H1 (cell line): ENCODE measurements around the gene LIPT2. TPM values are rescaled to one million over a fixed set of nuclear protein-coding genes. Genes with fewer than 3 reads are reported as not detected.

Source experiments
- CTCF ChIA-PET: fragments of 300-600 bp; sonication (Branson Sonifier 250); formaldehyde crosslinking; loops from one replicate; lab custom pipeline; 2021; ENCODE audit not compliant: partially characterized antibody; lab: Charles Lee
- POLR2A ChIA-PET: fragments of 300-600 bp; sonication (Branson Sonifier 250); formaldehyde crosslinking; loops from one replicate; lab custom pipeline; 2021; ENCODE audit warnings: inconsistent platforms; ENCODE audit not compliant: partially characterized antibody; lab: Charles Lee
- DNase-seq, 2 experiments: peaks; one replicate each; pipeline versions ENCODE4 v3.0.0 to v3.0.0-alpha.2; 2010 to 2022; ENCODE audit warnings: low spot score in 2 of 2, low read depth in 1 of 2, mixed read lengths in 1 of 2
- FAIRE-seq: peaks from 2 replicates; lab custom pipeline; 2011; peaks lifted over from hg19 to GRCh38; lab: Jason Lieb, UNC
- H2AFZ ChIP-seq: 2 replicates; pipeline ENCODE4 v1.8.1; 2012; ENCODE audit warnings: low read length, inconsistent platforms
- H2AK5ac ChIP-seq: 2 replicates; pipeline ENCODE4 v1.6.1; 2013; ENCODE audit warnings: low read depth, low read length
- H2BK120ac ChIP-seq: replicated peaks from 2 replicates; pipeline ENCODE3; 2013; ENCODE audit warnings: low read depth, low read length, inconsistent platforms
- H2BK12ac ChIP-seq: 2 replicates; pipeline ENCODE4 v1.6.1; 2013; ENCODE audit warnings: low read depth, low read length
- H2BK15ac ChIP-seq: 2 replicates; pipeline ENCODE4 v1.6.1; 2013; ENCODE audit warnings: low read length
- H2BK20ac ChIP-seq: 2 replicates; pipeline ENCODE4 v1.6.1; 2013; ENCODE audit warnings: low read length
- H2BK5ac ChIP-seq: 2 replicates; pipeline ENCODE4 v1.6.1; 2013; ENCODE audit warnings: low read depth, low read length
- H3K14ac ChIP-seq: 2 replicates; pipeline ENCODE4 v1.6.1; 2013; ENCODE audit warnings: inconsistent platforms; ENCODE audit not compliant: insufficient read length
- H3K18ac ChIP-seq: 2 replicates; pipeline ENCODE4 v1.6.1; 2013; ENCODE audit warnings: low read length; ENCODE audit errors: extremely low read depth
- H3K23ac ChIP-seq: 2 replicates; pipeline ENCODE4 v1.6.1; 2013; ENCODE audit warnings: inconsistent platforms; ENCODE audit not compliant: insufficient read length
- H3K23me2 ChIP-seq: 2 replicates; pipeline ENCODE4 v1.6.1; 2013; ENCODE audit warnings: low read depth, low read length
- H3K27ac ChIP-seq: 2 replicates; pipeline ENCODE4 v1.6.1; 2011; ENCODE audit warnings: low read depth, low read length, inconsistent platforms
- H3K27me3 ChIP-seq, 4 experiments: replicated peaks in 1 of 4; 1 replicate in 1 of 4; 2 replicates in 3 of 4; pipeline versions ENCODE4 v1.6.1 to v1.8.1; 2011 to 2013; ENCODE audit warnings: low read length in 3 of 4, mild to moderate bottlenecking in 3 of 4, inconsistent platforms in 2 of 4, mixed read lengths in 2 of 4, moderate library complexity in 1 of 4; ENCODE audit not compliant: control insufficient read depth in 3 of 4, insufficient read depth in 3 of 4; ENCODE audit errors: extremely low read depth in 1 of 4
- H3K36me3 ChIP-seq, 4 experiments: 2 replicates each; pipeline versions ENCODE4 v1.6.1 to v1.8.1; 2011 to 2013; ENCODE audit warnings: mild to moderate bottlenecking in 4 of 4, low read length in 3 of 4, moderate library complexity in 2 of 4, control low read depth in 1 of 4, inconsistent platforms in 1 of 4; ENCODE audit not compliant: insufficient read depth in 4 of 4, control insufficient read depth in 2 of 4
- H3K4ac ChIP-seq: replicated peaks from 2 replicates; pipeline ENCODE3; 2013; ENCODE audit warnings: low read length, low read depth, mixed read lengths, inconsistent platforms; ENCODE audit not compliant: insufficient read length
- H3K4me1 ChIP-seq, 4 experiments: replicated peaks in 1 of 4; 1 replicate in 1 of 4; 2 replicates in 3 of 4; pipeline versions ENCODE4 v1.6.1 to v1.8.1; 2011 to 2013; ENCODE audit warnings: low read length in 3 of 4, inconsistent platforms in 2 of 4, mixed read lengths in 1 of 4; ENCODE audit not compliant: insufficient read depth in 4 of 4, control insufficient read depth in 3 of 4
- H3K4me2 ChIP-seq, 2 experiments: 2 replicates each; pipeline versions ENCODE4 v1.6.1 to v1.8.1; 2011 to 2013; ENCODE audit warnings: low read depth in 2 of 2, low read length in 2 of 2, control low read depth in 1 of 2, inconsistent platforms in 1 of 2, mild to moderate bottlenecking in 1 of 2; ENCODE audit not compliant: insufficient read depth in 1 of 2
- H3K4me3 ChIP-seq, 4 experiments: fragments of 200-600, 300-600 bp in 1 of 4; sonication (generic), shearing (Covaris generic), sonication (Bioruptor Twin) in 1 of 4; 2 replicates each; pipeline versions ENCODE4 v1.5.1 to v1.8.1; 2011 to 2016; ENCODE audit warnings: low read length in 4 of 4, low read depth in 3 of 4, control low read depth in 2 of 4, inconsistent platforms in 2 of 4, mild to moderate bottlenecking in 2 of 4, mixed read lengths in 1 of 4, moderate library complexity in 1 of 4; ENCODE audit not compliant: insufficient read depth in 2 of 4; ENCODE audit errors: extremely low read depth in 1 of 4
- H3K56ac ChIP-seq: replicated peaks from 2 replicates; pipeline ENCODE3; 2013; ENCODE audit warnings: low read depth, mild to moderate bottlenecking, mixed read lengths, low read length, inconsistent platforms; ENCODE audit not compliant: insufficient read length
- H3K79me1 ChIP-seq: 2 replicates; pipeline ENCODE4 v1.6.1; 2013; ENCODE audit warnings: low read depth, low read length, control low read depth
- H3K79me2 ChIP-seq, 2 experiments: 2 replicates each; pipeline versions ENCODE4 v1.6.1 to v1.8.1; 2012 to 2013; ENCODE audit warnings: low read length in 2 of 2, mild to moderate bottlenecking in 2 of 2, inconsistent platforms in 1 of 2; ENCODE audit not compliant: insufficient read depth in 2 of 2, control insufficient read depth in 1 of 2
- H3K9ac ChIP-seq, 4 experiments: replicated peaks in 1 of 4; 1 replicate in 1 of 4; 2 replicates in 3 of 4; pipeline versions ENCODE4 v1.6.1 to v1.8.1; 2011 to 2013; ENCODE audit warnings: low read depth in 3 of 4, low read length in 3 of 4, control low read depth in 2 of 4, mild to moderate bottlenecking in 2 of 4, moderate library complexity in 2 of 4, inconsistent platforms in 1 of 4; ENCODE audit errors: extremely low read depth in 1 of 4
- H3K9me3 ChIP-seq, 2 experiments: 2 replicates each; pipeline versions ENCODE4 v1.6.1 to v1.8.1; 2012 to 2013; ENCODE audit warnings: mild to moderate bottlenecking in 2 of 2, moderate library complexity in 2 of 2, control low read depth in 1 of 2, inconsistent platforms in 1 of 2, low read depth in 1 of 2, low read length in 1 of 2, mixed read lengths in 1 of 2; ENCODE audit not compliant: insufficient read depth in 2 of 2
- H4K20me1 ChIP-seq, 2 experiments: replicated peaks in 1 of 2; 2 replicates each; pipeline versions ENCODE3 to v1.8.1; 2011 to 2013; ENCODE audit warnings: inconsistent platforms in 2 of 2, low read length in 2 of 2, mild to moderate bottlenecking in 1 of 2; ENCODE audit not compliant: insufficient read depth in 2 of 2, control insufficient read depth in 1 of 2
- H4K5ac ChIP-seq: 2 replicates; pipeline ENCODE4 v1.6.1; 2013; ENCODE audit warnings: low read length, low read depth, mixed read lengths, inconsistent platforms; ENCODE audit not compliant: insufficient read length
- H4K8ac ChIP-seq: 2 replicates; pipeline ENCODE4 v1.8.0; 2013; ENCODE audit warnings: mild to moderate bottlenecking, moderate library complexity, low read length, inconsistent platforms; ENCODE audit not compliant: insufficient read depth; ENCODE audit errors: extremely low read depth
- H4K91ac ChIP-seq: replicated peaks from 2 replicates; pipeline ENCODE3; 2013; ENCODE audit warnings: low read length, mixed read lengths, inconsistent platforms; ENCODE audit not compliant: insufficient read length
- BRCA1 ChIP-seq: IDR thresholded peaks from 2 replicates; pipeline ENCODE4 v1.6.1; 2012; ENCODE audit warnings: low read depth, low read length, improper control_type of control experiment
- CREB1 ChIP-seq: IDR thresholded peaks from 2 replicates; pipeline ENCODE4 v1.6.1; 2012; ENCODE audit warnings: inconsistent platforms
- CTBP2 ChIP-seq: IDR thresholded peaks from 2 replicates; pipeline ENCODE4 v1.7.0; 2011; ENCODE audit warnings: borderline replicate concordance, mild to moderate bottlenecking, moderate library complexity, mixed read lengths, low read length; ENCODE audit not compliant: insufficient read depth, insufficient read length
- FOSL1 ChIP-seq: IDR thresholded peaks from 2 replicates; pipeline ENCODE4 v1.6.1; 2011; ENCODE audit warnings: mild to moderate bottlenecking, low read depth, low read length, moderate library complexity; ENCODE audit not compliant: insufficient read depth
- JUN ChIP-seq: IDR thresholded peaks from 2 replicates; pipeline ENCODE4 v1.6.1; 2011; ENCODE audit warnings: low read depth, mild to moderate bottlenecking, improper control_type of control experiment, low read length
- KDM5A ChIP-seq: fragments of 200-600 bp; IDR thresholded peaks from 2 replicates; pipeline ENCODE4 v1.7.1; 2012; ENCODE audit warnings: mild to moderate bottlenecking, low read length, inconsistent platforms, mixed read lengths
- MAFK ChIP-seq: IDR thresholded peaks from 2 replicates; pipeline ENCODE4 v1.6.1; 2012; ENCODE audit warnings: low read depth, mild to moderate bottlenecking, improper control_type of control experiment, low read length
- NRF1 ChIP-seq: IDR thresholded peaks from 2 replicates; pipeline ENCODE4 v1.6.1; 2011; ENCODE audit warnings: mild to moderate bottlenecking, low read depth, low read length, improper control_type of control experiment
- POLR2AphosphoS5 ChIP-seq: IDR thresholded peaks from 2 replicates; pipeline ENCODE4 v1.6.1; 2011; ENCODE audit warnings: low read depth, low read length
- SAP30 ChIP-seq: fragments of 300-600 bp; sonication (generic); IDR thresholded peaks from 2 replicates; pipeline ENCODE4 v1.7.1; 2012; ENCODE audit warnings: low read length, moderate library complexity, mild to moderate bottlenecking, inconsistent platforms; ENCODE audit not compliant: insufficient read depth, insufficient replicate concordance
- SIN3A ChIP-seq, 2 experiments: IDR thresholded peaks in 1 of 2; conservative IDR thresholded peaks in 1 of 2; 2 replicates each; pipeline ENCODE4 v1.6.1; 2011 to 2012; ENCODE audit warnings: low read length in 2 of 2, improper control_type of control experiment in 1 of 2, low read depth in 1 of 2, mild to moderate bottlenecking in 1 of 2
- SIX5 ChIP-seq: IDR thresholded peaks from 2 replicates; pipeline ENCODE4 v1.6.1; 2011; ENCODE audit warnings: mild to moderate bottlenecking, low read depth, low read length
- YY1 ChIP-seq: IDR thresholded peaks from 2 replicates; pipeline ENCODE4 v1.6.1; 2011; ENCODE audit warnings: low read depth, mild to moderate bottlenecking, low read length
- WGBS, 2 experiments: shearing (Covaris generic) in 1 of 2; methylation state at CpG; one replicate each; pipeline versions ENCODE4 v1.1.6 to v1.1.7; 2013 to 2015; ENCODE audit warnings: low lambda C conversion rate in 2 of 2, mixed read lengths in 2 of 2, inconsistent platforms in 1 of 2, low coverage in 1 of 2, missing lambda C conversion rate in 1 of 2; ENCODE audit not compliant: insufficient replicate concordance in 2 of 2, insufficient coverage in 1 of 2, insufficient read length in 1 of 2; ENCODE audit errors: extremely low coverage in 1 of 2, missing lambda C conversion rate in 1 of 2; 5-methylcytosine and 5-hydroxymethylcytosine counted together
- polyA plus RNA-seq, 7 experiments: library from polyadenylated mRNA; depleted of rRNA in 3 of 7; stranded (reverse) in 5 of 7; unstranded in 2 of 7; fragments of >200 nt in 5 of 7; fragments of 200-250 nt in 2 of 7; gene quantifications; 1 replicate in 5 of 7; 2 replicates in 1 of 7; 4 replicates in 1 of 7; pipeline versions ENCODE4 v1.2.1 to v1.2.3, GENCODE V29; 2011 to 2013; ENCODE audit warnings: missing spikeins in 2 of 7, mixed read lengths in 2 of 7
- total RNA-seq: library from RNA; stranded (reverse); fragmentation: NEBNext Ultra II Directional; extraction: Animal tissue kit (Norgen Biotek cat#: 25700); gene quantifications from 2 replicates; pipeline ENCODE4 v1.2.1, GENCODE V29; 2021
- TF ChIP-seq, protein P1 (sequence below): IDR thresholded peaks from 2 replicates; pipeline ENCODE4 v1.6.1; 2011; ENCODE audit warnings: low read length, improper control_type of control experiment

The LIPT2 gene
- total and polyA plus RNA-seq, 2 of the 8 experiments (the other 6 are each of a cell fraction or from before 2014, with no cell fraction given): 6.4 to 16.7 TPM

DNA sequence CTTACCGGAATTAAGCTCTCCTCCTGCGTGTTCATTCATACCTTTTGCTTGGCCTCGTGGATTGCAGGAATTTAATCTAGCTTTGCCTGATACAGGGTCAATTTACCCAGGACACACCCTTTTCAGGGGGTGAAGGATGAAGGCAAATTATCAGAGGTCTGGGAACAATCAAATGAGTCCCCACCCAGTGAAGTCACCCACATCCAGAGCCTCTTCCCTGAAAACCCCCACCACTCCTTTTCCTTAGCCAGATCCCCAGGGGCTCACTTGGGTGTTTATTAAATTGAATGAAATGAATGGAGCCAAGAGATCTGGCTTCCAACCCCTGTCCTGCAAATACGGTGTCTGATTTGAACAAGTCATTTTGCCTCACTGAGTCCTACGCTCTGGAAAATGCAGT, 31.0 kb upstream of the LIPT2 start:
- H3K27ac ChIP-seq: no peak overlapping the region
- no peak overlapping the region for H3K18ac ChIP-seq
- no peak overlapping the region for H2BK12ac ChIP-seq
- no peak overlapping the region for H2AK5ac ChIP-seq
- H2BK120ac ChIP-seq: no peak overlapping the region
- ChIA-PET POLR2A (no interaction called here), CTCF (interaction anchor here (0.7 to 1.8 kb wide), 2 partner anchors 14 to 46 kb away, joined by 3 to 5 read pairs; no protein-coding TSS in a partner anchor)
- H3K4me3 ChIP-seq: no peak overlapping the region
- no peaks in the 10 kb centered on the region for H3K79me1 ChIP-seq
- no peak overlapping the region for H4K91ac ChIP-seq
- H2AFZ ChIP-seq: peak overlapping the region; percentile 81; the same call in 1 of the 2 replicates
- no peak overlapping the region for H3K14ac ChIP-seq
- H2BK15ac ChIP-seq: no peak overlapping the region
- peak overlapping the region in 1 of 4 experiments; percentile 8; a peak in 1 of 7 replicates for H3K9ac ChIP-seq
- H3K4ac ChIP-seq: no peak overlapping the region
- H3K4me1 ChIP-seq: no peaks in the 10 kb centered on the region
- 91% methylated on average over 5 of the region's 5 CpGs; no CpG with 5 or more reads in 1 of the 2 experiments for WGBS, 2 experiments
- no peak overlapping the region for H2BK20ac ChIP-seq
- no peaks in the 10 kb centered on the region for H3K9me3 ChIP-seq
- H3K79me2 ChIP-seq: no peaks in the 10 kb centered on the region
- no peak overlapping the region for H3K56ac ChIP-seq
- no peak overlapping the region for H2BK5ac ChIP-seq
- peaks cover 2% of the 10 kb centered on the region; the same call in 1 of the 2 replicates for H3K23me2 ChIP-seq
- no peaks in the 10 kb centered on the region for H3K36me3 ChIP-seq
- H3K4me2 ChIP-seq: no peak overlapping the region
- no peak for DNase-seq
- H3K27me3 ChIP-seq: no peaks in the 10 kb centered on the region
- H3K23ac ChIP-seq: no peak overlapping the region
- H4K5ac ChIP-seq: no peak overlapping the region
- no peak overlapping the region for H4K8ac ChIP-seq
- H4K20me1 ChIP-seq: no peaks in the 10 kb centered on the region
- FAIRE-seq: no peak
- TF ChIP-seq KDM5A (no peak), YY1 (no peak), NRF1 (no peak), CREB1 (no peak), SIX5 (no peak), MAFK (no peak), CTBP2 (no peak), FOSL1 (no peak), POLR2AphosphoS5 (no peak), JUN (no peak), SAP30 (no peak), SIN3A (conservative IDR thresholded peaks at IDR 0.05 in 1 of 2, IDR thresholded peaks at IDR 0.05 in 1 of 2; ENCODE audit: low read depth in 1 of 2, low read length in 2 of 2) (no peak), BRCA1 (no peak)
- TF ChIP-seq, protein P1, sequence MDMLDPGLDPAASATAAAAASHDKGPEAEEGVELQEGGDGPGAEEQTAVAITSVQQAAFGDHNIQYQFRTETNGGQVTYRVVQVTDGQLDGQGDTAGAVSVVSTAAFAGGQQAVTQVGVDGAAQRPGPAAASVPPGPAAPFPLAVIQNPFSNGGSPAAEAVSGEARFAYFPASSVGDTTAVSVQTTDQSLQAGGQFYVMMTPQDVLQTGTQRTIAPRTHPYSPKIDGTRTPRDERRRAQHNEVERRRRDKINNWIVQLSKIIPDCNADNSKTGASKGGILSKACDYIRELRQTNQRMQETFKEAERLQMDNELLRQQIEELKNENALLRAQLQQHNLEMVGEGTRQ: no peak
